ENCODE data around the gene DYDC1. TPM values are rescaled to one million over a fixed set of nuclear protein-coding genes. Genes with fewer than 3 reads are reported as not detected.

DYDC1 gene
- total RNA-seq, result not detected in 2 replicates
- long read RNA-seq, result 0 reads

- Mint-ChIP-seq H3K27ac (peak within 1 kb of the TSS; percentile 90), H3K36me3 (ENCODE audit: insufficient read depth) (peaks cover 1% of the 10 kb centered on the region), H3K4me3 (ENCODE audit: low read depth) (peak within 1 kb of the TSS; percentile 89), H3K9me3 (ENCODE audit: low read depth) (no peaks in the 10 kb centered on the region), H3K4me1 (ENCODE audit: low read depth) (peaks cover 5% of the 10 kb centered on the region), H3K27me3 (peaks cover 15% of the 10 kb centered on the region)
- DNase-seq (ENCODE audit: low spot score, unreplicated experiment), result peak; percentile 62
- TF ChIP-seq CTCF (IDR thresholded peaks at IDR 0.05; ENCODE audit: unreplicated experiment), result no peak
Measured at GRCh38 chr10:80356563-80356988, at the start of gene DYDC1, which contains the start of gene DYDC2. TSS of gene DYDC1 (minus strand) at chr10:80356755. CDS start at chr10:80352601, 4,154 bp downstream. TSS of gene DYDC2 (plus strand) at chr10:80356781. CDS start at chr10:80362444, 5,663 bp downstream.

GRCh38 chr10:80406204-80406603 is 49.6 kb upstream of the DYDC1 start:
- no peak overlapping the region for H3K4me3 Mint-ChIP-seq (ENCODE audit: low read depth)

DNA sequence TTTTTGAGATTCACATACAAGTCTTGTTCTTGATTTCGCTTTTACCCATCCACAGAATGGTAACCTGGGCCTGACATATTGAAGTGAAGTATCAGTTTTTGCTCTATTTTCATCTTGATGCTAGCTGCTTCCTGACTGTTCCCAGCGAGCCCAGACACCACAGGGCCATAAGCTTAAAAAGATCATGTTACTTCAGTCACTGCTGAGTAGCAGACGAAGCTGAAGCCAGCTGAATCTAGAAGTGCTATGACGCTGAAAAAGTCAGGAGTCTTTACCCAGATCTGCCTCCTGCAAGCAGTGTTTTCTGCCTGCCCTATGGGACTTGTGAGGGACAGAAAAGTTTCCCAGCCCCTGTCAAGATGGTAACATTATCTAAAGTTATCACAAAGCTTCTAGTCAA is 49.1 kb upstream of the DYDC1 start:
- peaks cover 15% of the 10 kb centered on the region for H3K4me1 Mint-ChIP-seq (ENCODE audit: low read depth)
- H3K27me3 Mint-ChIP-seq, result no peaks in the 10 kb centered on the region
- H3K4me3 Mint-ChIP-seq (ENCODE audit: low read depth), result no peak overlapping the region
- no peak for DNase-seq (ENCODE audit: low spot score, unreplicated experiment)
- H3K9me3 Mint-ChIP-seq (ENCODE audit: low read depth), result no peaks in the 10 kb centered on the region
- H3K36me3 Mint-ChIP-seq (ENCODE audit: insufficient read depth), result no peaks in the 10 kb centered on the region
- no peak overlapping the region for H3K27ac Mint-ChIP-seq
- no peak for TF ChIP-seq CTCF (IDR thresholded peaks at IDR 0.05; ENCODE audit: unreplicated experiment)

More at GRCh38 chr10:80406204-80406603, 49.6 kb upstream of the DYDC1 start:
- H3K27me3 Mint-ChIP-seq, result no peaks in the 10 kb centered on the region
- peaks cover 2% of the 10 kb centered on the region for H3K36me3 Mint-ChIP-seq (ENCODE audit: insufficient read depth)
- no peak overlapping the region for H3K27ac Mint-ChIP-seq
- no peak for TF ChIP-seq CTCF (IDR thresholded peaks at IDR 0.05; ENCODE audit: unreplicated experiment)
- H3K4me1 Mint-ChIP-seq (ENCODE audit: low read depth), result peaks cover 20% of the 10 kb centered on the region
- H3K9me3 Mint-ChIP-seq (ENCODE audit: low read depth), result no peaks in the 10 kb centered on the region
- no peak for DNase-seq (ENCODE audit: low spot score, unreplicated experiment)

DNA sequence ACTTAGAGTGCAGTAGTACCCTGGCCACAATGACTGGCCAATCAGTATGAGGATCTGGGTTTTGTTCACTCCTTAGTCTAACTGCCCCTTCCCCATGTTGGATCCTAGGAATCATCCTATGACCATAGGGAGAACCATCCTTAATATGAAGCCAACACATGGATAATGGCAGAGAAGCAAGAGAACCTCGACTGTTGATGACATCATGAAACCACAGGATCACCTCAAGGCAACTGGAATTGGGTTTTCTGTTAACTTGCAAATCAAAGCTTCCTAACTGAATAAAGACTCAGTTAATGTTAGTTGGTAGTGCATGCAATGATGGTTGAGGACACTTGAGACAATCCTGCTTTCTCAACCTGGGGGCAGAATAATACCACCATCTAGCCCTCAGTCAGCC is 48.5 kb upstream of the DYDC1 start:
- DNase-seq (ENCODE audit: low spot score, unreplicated experiment), result no peak
- Mint-ChIP-seq H3K4me1 (ENCODE audit: low read depth) (peaks cover 11% of the 10 kb centered on the region), H3K27ac (peak overlapping the region; percentile 70), H3K36me3 (ENCODE audit: insufficient read depth) (no peaks in the 10 kb centered on the region), H3K9me3 (ENCODE audit: low read depth) (no peaks in the 10 kb centered on the region), H3K27me3 (no peaks in the 10 kb centered on the region), H3K4me3 (ENCODE audit: low read depth) (no peak overlapping the region)
- no peak for TF ChIP-seq CTCF (IDR thresholded peaks at IDR 0.05; ENCODE audit: unreplicated experiment)

- Mint-ChIP-seq H3K36me3 (ENCODE audit: insufficient read depth) (no peaks in the 10 kb centered on the region), H3K4me1 (ENCODE audit: low read depth) (no peaks in the 10 kb centered on the region), H3K9me3 (ENCODE audit: low read depth) (no peaks in the 10 kb centered on the region), H3K27ac (no peak overlapping the region), H3K4me3 (ENCODE audit: low read depth) (no peak overlapping the region), H3K27me3 (no peaks in the 10 kb centered on the region)
- no peak for TF ChIP-seq CTCF (IDR thresholded peaks at IDR 0.05; ENCODE audit: unreplicated experiment)
- no peak for DNase-seq (ENCODE audit: low spot score, unreplicated experiment)
Measured at GRCh38 chr10:80400136-80400804, 43.7 kb upstream of the DYDC1 start.

Measured in progenitor cell of endocrine pancreas (in vitro differentiated cells).